ENCODE results near the gene MAPK8.
"Not testable (repeated sequence)": the region's sequence is repeated elsewhere in the genome, so short reads cannot be mapped to it uniquely, and the experiment has no call there.

DNA sequence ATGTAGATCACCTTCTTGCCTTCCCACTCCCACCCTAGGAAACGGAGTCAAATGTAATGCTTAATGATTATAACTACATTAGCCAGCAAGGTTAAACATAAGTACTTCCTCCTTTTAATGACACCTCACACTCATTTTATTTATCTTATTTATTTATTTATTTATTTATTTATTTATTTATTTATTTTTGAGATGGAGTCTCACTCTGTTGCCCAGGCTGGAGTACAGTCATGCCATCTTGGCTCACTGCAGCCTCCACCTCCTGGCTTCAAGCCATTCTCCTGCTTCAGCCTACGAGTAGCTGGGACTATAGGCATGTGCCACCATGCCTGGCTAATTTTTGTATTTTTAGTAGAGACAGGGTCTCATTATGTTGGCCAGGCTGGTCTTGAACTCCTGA is 115.4 kb downstream of the MAPK8 start:
- TF ChIP-seq, protein P1, sequence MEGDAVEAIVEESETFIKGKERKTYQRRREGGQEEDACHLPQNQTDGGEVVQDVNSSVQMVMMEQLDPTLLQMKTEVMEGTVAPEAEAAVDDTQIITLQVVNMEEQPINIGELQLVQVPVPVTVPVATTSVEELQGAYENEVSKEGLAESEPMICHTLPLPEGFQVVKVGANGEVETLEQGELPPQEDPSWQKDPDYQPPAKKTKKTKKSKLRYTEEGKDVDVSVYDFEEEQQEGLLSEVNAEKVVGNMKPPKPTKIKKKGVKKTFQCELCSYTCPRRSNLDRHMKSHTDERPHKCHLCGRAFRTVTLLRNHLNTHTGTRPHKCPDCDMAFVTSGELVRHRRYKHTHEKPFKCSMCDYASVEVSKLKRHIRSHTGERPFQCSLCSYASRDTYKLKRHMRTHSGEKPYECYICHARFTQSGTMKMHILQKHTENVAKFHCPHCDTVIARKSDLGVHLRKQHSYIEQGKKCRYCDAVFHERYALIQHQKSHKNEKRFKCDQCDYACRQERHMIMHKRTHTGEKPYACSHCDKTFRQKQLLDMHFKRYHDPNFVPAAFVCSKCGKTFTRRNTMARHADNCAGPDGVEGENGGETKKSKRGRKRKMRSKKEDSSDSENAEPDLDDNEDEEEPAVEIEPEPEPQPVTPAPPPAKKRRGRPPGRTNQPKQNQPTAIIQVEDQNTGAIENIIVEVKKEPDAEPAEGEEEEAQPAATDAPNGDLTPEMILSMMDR (IDR thresholded peaks at IDR 0.05; ENCODE audit: insufficient read depth, low read length): not testable (repeated sequence)
- TF ChIP-seq POLR2AphosphoS5 (IDR thresholded peaks at IDR 0.05; ENCODE audit: low read depth); REST (IDR thresholded peaks at IDR 0.05; ENCODE audit: insufficient replicate concordance, low read depth): not testable (repeated sequence)
